GM18498 (cell line): ENCODE data around the gene GCSH.

Experiments
- ATAC-seq: cut with Tn5 transposase; IDR thresholded peaks from one replicate; pipeline ENCODE4 v1.9.1; 2021; ENCODE audit warnings: mild to moderate bottlenecking, moderate library complexity; ENCODE audit not compliant: unreplicated experiment

GCSH gene

DNA sequence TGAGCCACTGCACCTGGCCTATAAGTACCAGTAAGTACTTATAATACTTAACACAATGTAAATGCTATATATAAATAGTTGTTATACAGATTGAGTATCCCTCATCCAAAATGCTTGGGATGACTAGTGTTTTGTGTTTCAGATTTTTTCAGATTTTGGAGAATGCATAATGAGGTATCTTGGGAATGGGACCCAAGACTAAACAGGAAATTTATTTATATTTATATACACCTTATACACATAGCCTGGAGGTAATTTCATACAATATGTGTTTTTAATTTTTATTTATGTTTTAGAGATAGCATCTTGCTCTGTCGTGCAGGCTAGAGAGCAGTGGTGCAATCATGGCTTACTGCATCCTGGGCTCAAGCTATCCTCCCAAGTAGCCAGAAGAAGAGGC lies 9.8 kb upstream of the GCSH start:
- no peak for ATAC-seq

DNA sequence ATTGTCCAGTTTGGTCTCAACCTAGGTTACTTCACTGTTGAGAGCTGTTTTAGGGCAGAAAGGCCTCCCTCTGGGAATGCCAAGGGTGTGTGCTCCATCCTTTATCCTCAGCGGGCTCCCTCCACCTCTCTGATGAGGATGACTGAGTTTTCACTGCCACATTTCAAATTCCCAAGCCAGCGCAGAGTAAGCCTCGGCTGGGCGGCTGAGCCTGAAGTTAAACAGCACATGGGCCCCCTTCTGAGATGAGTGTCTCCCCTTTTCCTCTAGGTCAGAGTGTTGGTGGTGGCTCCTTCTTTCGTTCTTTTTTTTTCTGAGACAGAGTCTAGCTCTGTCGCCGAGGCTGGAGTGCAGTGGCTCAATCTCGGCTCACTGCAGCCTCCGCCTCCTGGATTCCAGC lies 5.5 kb upstream of the GCSH start:
- ATAC-seq: no peak

DNA sequence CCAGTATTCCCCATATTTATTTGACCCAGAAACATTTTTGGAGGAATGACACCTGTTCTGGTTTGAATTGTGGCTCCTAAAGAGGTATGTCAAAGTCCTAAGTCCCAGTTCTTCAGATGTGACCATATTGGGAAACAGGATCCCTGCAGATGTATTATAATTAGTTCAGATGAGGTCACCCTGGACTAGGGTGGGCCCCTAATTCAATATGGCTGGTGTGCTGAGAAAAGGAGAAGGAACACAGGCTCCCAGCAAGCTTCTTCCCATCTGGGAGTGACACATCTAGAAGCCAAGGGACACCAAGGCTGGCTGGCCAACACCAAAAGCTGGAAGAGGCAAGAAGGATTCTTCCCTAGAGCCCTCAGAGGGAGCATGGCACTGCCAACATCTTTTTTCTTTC lies 3.8 kb upstream of the GCSH start:
- no peak for ATAC-seq

DNA sequence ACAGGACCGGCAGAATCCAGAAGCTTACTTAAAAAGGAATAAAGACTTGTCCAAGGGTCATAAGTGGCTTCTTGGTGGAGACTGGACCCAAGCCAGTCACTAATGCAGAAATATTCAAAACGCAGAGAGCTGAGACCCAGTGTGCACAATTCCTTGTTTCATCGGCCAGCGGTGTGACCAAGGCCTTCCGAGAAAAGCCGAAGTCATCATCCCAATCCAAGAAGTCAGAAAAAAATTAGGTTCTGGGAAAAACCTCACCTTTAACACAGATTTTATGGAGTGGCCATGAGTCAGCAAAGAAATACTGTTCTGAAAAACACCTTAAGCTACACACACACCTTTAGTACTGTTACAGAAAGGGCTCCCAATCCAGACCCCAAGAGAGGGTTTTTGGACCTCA lies 1.0 kb upstream of the GCSH start:
- no peak for ATAC-seq

DNA sequence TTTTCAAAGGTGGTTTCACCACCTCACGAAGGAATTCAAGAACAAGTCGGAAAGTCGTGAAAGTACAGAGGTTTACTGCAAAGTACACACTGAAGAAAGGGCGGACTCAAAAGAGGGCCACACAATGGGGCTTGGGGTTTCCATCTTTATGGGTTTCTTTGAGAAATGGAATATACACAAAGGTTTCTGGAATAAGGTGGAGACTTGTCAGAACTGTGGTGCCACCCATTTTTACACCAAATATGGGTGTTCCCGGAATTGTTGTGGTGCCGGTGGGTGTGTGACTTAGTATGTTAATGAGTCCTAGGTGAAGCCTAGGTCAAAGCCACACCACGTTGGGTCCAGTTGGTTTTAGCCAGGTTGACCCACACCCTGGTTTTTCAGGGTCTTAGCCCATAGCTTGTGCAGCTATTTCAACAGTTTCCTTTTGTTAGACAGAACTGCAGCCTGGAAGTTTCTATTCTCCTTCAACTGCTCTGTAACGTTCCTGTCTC lies 567 bp upstream of the GCSH start:
- ATAC-seq: no peak

DNA sequence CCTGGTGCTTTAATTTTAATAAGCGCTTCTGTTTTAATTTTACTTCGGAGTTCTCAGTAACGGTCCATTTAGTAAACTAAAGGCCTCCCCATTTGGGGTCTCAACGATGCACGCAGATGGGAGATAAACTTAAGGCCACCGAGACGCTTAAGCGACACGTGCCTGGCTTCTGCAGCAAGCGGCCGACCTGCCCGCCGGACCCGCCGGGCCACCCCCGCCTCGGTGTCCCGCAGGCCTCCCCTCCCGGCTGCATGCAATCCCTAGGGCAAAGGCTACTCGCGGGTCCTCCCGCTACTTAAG lies 592 bp downstream of the GCSH start:
- no peak for ATAC-seq

DNA sequence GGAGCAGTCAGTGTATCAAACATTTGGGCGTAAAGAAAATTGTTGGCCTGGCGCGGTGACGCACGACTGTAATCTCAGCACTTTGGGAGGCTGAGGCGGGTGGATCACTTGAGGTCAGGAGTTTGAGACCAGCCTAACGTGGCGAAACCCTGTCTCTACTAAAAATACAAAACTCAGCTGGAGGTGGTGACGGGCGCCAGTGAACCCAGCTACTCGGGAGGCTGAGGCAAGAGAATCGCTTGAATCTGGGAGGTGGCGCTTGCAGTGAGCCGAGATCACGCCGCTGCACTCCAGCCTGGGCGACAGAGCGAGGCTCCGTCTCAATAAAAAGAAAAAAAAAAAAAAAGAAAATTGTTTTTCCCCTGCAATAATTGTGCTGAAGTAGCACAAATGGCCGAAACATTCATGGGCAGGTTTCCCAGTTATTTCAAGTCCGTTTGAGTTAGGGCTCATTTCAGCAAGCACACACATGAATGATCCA lies 1.4 kb downstream of the GCSH start:
- no peak for ATAC-seq

DNA sequence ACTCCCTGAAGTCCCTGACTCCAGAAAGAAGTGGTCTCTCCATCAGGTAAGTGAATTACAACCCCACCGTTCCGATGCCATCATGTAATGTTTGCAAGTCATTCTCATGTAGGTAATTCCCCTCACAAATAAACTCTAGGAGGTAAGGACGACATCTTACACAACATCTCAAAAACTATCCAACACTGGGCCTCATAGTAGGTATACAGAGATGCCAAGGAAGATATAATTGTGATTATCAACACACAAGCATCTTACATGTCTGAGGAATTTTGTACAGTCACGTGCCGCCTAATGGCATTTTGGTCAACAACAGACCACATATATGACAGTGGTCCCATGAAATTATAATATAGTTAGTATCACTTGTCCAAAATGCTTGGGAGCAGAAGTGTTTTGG lies 7.4 kb downstream of the GCSH start:
- ATAC-seq: no peak

DNA sequence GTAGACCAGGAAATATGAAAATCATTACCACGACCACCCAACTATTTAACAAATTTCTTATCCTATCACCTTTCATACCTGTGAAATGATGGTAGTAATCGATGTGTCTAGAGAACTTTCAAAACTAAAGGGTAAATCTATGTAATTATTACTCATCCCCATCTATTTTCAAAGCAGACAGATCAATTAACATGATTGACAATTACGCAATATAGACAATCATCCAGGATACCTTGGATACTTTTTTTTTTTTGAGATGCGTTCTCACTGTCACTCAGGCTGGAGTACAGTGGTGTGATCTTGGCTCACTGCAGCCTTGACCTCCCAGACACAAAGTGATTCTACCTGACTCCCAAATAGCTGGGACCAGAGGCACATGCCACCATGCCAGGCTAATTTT lies 15.2 kb downstream of the GCSH start:
- ATAC-seq: no peak

DNA sequence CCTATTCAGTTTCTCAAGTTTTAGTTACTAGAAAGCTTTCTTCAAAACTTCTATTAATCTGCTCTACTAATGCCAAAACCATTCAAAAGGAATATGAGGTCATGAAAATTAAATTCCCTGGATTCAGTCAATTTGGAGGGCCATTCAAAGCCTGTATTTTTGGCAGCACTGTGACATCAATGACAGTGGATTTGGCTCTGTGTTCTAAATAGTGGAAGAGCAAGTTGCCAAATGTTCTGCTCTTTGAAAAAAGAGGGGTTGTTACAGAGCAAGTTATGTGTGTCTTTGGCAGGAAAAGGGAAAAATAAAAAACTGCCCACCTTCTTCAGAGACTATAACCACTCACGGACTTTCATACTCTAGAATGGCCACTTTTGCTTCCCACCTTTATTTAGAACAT lies 16.0 kb downstream of the GCSH start:
- no peak for ATAC-seq

DNA sequence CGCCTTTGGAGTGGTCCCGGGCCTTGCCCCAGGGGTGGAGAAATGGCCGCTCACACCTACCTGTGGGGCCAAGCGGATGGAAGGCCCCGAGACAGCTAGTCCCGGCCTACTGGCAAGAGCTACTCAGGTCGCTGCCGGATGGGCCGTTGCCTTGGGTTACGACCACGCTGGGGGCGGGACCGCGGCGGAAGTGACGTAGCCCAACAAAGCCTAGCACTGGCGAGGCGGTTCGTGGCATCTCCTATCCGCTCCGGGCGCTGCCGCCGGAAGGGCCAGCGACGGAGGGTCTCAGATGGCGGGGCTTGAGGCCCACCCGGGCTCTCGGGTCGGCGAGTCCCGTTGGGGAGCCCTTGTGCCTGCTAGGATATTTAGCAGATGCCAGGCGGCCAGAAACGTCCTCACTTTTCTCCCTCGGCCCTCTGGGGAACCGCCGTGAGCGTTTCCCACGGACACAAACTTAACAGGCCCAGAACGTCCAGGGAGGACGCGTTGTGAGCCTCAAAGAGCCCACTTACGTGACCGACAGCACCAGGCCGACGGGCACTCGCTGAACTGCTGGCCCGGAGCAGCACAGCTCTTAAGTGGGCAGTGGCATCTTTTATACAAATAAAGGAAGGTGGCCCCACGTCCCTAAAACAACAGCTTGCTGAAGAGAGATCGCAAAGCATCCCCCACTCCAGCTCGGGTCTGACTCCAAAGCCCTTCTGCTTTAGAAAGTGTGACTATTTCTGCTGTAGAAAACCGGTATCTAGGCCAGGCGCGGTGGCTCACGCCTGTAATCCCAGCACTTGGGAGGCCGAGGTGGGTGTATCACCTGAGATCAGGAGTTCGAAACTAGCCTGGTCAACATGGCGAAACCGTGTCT lies 18.9 kb downstream of the GCSH start, which contains the start of gene C16orf46:
TSS of gene C16orf46 (minus strand) at position 163 of the 865 bp plus-strand sequence. CDS start 13,283 bp downstream, outside the sequence.
- peak; percentile 97 for ATAC-seq

DNA sequence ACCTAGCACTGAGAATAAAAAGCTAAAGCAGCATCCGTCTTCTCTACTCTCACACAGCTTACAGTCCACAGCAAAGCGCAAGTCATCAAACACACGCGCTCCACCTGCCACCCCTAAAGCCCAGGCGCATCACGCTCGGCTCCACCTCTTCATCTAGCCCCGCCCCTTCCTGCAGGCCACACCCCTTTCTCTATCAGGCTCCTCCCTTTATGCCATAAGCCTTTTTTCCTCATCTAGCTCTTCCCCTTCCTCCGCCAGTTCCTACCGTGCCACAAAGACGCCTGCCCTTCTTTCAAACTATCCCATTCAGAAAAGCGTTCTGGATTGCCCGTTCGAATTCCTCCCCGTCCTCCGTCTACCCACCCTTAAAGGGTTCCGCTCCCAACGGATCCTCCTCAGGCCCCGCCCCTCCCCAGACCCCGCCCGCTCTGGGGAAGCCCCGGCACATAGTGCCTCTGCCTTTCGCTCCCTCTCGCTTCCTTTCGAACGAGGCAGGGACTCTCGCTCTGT lies 19.6 kb downstream of the GCSH start:
- ATAC-seq: peak; percentile 87

DNA sequence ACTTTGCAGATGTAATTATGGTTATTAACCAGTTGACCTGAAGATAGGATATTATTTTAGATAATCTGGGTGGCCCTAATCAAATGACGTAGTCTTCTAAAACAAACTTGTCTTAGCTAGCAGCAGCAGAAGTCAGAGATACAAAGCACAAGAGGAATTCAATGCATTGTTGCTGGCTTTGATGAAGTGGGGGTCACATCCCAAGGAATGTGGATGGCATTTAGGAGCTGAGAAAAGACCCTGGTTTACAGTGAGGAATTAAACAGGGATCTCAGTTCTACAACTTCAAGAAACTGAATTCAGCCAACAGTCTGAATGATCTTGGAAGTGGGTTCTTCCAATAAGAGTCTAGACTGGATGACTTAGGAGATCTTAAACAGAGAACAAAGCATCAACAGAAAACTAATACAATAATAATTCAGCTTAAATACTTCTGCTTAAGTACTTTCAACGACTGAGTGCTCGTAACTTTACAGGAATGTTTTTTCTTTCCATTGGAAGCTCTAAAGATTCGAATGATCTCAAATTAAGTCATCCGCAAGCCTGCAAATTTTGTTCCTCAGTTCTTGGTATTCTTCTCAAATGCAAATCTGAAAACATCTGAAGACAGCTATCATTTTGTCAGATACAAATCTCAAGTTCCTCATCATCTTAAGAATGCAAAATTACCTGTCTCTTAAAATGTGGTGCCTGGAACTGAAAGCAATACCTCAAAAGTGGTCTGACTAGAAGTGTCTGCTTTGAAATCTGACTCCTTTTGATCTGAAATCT lies 22.4 kb downstream of the GCSH start:
- no peak for ATAC-seq

DNA sequence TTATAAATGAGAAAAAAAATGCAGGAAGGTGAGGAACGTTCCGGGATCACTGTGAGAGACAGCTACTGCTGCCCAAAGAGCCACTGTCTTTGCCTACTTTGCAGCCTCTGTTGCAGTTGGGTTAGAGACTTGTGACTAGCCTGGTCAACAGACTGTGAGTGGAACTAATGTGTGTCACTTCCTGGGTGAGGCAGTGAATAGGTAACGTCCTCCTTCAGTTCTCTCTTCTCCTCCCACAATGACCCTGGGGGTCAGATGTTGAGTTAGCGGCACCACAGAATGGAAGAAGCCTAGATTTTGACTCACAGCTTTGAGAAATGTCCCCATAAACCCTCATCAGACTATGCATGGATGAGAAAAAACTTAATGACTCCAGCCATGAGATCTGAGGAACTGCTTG lies 24.4 kb downstream of the GCSH start:
- no peak for ATAC-seq

DNA sequence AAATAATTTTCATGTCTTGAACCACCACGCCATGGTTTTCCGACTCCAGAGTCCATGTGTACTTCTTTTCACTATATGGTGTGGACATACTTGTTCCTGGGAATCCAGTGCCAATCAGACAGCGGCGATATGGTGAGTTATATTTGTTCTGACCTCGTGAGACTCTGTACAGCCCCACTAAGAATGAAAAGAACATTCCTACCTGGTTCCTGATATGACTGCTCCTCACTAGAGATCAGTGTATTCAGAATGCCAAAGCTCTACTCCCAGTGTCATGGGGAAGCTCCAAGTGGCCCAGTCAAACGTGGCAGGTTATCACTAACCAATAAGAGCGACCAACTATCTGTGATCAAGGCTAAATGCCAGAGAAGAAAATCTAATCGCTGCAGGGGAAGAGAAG lies 25.2 kb downstream of the GCSH start:
- ATAC-seq: no peak

DNA sequence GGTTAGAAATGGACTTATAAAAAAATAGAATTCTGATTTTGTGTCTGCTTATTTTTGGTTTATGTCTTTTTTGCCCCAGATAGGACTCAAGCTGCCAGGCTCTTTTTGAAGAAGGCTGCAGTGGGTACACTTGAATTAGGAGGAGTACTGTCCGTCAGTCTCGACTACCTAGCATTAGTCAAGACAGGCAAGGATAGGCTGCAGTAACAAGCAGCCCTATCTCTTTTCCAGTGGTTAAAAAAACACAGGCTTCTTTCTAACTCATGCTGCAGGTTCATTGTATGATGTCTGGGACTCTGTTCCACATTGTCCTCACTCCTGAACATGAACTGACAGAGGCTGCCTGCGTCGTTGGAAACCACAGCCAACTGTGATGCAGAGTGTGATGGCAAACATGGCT lies 27.1 kb downstream of the GCSH start:
- no peak for ATAC-seq

DNA sequence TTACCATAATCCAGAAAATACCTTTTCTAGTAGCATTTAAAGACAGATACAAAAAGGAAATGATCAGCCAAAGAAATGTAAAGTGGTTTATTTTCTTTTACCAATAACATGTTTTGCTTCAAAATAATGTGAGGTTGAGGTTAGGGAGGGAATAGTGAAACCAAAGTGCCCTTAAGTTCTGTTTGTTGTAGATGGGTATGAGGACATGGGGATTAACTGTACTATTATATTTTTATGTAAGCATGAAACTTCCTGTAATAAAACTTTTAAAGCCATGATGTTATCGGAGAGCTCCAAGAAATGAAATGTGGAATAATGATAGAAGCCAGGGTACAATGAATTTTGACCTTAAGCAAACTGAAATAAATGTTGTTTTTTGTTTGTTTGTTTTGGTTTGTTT lies 29.0 kb downstream of the GCSH start:
- ATAC-seq: no peak

DNA sequence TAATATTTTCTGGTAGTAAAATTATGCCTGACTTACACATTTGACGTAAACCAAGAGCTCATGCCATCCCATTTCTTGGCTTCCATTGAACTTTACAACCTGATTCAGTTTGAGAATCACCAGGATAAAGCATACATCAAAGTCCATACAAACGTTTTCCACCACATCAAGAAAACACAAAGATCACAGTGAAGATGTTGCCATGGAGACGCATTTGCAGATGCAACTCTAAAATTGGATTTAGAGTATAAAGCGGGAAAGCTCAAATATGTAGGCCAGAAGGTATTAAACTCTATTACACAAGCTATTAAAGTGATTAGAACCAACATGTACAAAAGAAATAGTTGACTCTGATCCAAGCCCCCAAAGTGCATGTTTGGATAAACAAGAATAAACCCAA lies 29.5 kb downstream of the GCSH start:
- no peak for ATAC-seq

DNA sequence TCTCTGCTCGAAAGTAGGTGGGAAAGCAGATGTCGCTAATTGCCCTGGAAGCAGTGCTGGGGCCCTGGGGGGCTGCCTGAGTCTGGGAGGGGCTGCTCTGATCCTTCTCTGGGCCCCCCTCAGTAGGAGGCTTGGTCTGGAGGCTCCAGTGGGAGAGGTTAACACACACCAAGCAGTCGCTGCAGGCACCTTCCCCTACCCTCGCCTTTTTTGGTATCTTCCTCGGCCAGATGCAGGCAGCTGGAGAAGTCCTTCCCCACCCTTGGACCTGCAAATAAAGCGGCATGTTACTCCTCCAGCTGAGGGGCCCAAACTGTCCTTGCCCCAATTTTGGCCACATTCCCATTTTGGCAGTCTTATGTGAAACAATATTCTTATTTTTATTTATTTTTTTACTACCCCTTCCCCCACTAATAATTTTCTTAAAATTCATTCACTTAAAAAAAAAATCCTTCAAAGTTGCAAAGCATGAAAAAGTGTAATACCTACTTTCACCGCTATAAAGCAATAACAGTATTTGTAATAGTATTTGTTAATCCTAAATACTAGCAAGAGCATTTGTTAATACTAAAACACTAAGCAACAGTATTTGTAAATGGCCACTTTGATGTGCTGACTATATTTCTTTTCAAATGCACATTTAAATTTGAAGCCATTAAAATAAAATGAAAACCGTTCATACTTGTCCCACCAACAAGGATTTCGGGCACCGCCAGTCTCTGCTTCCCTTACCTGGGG lies 34.2 kb downstream of the GCSH start:
- no peak for ATAC-seq

DNA sequence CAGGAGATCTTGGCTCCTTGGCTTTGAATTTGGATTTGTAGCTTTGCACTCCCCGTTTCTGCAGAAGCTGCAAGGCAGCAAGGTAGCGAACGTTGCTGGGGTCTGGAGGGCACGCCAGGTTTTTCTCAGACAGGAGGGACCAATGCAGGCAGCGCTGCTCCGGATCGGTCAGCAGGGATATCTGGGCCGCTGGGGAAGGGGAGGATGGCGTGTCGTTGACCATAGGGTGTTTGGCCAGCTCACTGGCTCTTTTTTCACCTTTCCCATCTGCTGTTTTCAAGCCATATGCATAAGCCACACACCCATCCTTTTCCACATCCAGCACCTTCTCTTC lies 34.9 kb downstream of the GCSH start:
- ATAC-seq: no peak

DNA sequence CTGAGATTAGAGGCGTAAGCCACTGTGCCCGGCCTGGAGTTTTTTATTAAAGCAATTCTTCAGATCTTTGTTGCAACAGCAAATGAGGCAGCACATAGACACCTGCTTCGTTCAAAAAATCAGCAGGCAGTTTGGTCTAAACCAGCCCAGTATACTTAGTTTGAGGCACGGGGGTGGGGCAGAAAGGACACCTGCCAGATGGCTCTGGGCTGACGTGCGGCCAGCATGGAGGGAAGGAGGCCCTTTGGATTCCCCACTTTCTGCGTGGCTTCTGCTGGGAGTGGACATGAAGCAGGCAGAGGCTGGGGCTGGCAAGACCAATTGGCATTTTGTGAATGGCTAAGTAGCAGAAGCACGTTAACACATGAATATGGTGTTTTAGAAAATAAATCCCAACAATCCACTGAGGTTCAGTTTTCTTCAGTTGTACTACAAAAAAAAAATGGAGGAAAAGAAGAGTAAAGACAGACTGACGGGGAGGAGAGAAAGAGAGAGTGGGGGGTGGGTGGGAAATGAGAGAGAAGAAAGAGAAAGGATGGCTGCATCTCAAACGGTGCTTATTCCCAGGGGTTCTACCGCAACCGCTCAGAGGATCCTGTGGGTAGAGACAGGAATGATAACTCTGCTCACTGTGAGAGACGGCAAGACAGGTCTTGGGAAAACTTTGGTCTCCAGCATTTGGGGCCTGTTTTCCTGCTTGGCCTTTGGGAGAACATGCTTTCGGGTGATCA lies 35.5 kb downstream of the GCSH start:
- ATAC-seq: no peak
